AG04449 (cell line): ENCODE results near the gene USP6.
"Not testable (repeated sequence)": the region's sequence is repeated elsewhere in the genome, so short reads cannot be mapped to it uniquely, and the experiment has no call there.

Experiments
- CTCF ChIA-PET: fragments of 350-600 bp; formaldehyde crosslinking; extraction: SDS; loops from one replicate; lab custom pipeline; 2021; ENCODE audit warnings: antibody characterized with exemption; lab: Yijun Ruan, JAX
- POLR2A ChIA-PET: fragments of 400-600, 350-600 bp; formaldehyde crosslinking; extraction: SDS; loops from one replicate; lab custom pipeline; 2020; ENCODE audit warnings: antibody characterized with exemption, inconsistent platforms; lab: Yijun Ruan, JAX
- DNase-seq: peaks from one replicate; pipeline ENCODE4 v3.0.0-alpha.2; 2010; ENCODE audit warnings: low read depth, low spot score
- H3K4me3 ChIP-seq: 2 replicates; pipeline ENCODE4 v1.5.1; 2011; ENCODE audit warnings: low read depth, mild to moderate bottlenecking, control low read depth, low read length
- CTCF ChIP-seq: IDR thresholded peaks from one replicate; pipeline ENCODE4 v1.5.1; 2011; ENCODE audit warnings: mild to moderate bottlenecking, moderate library complexity, low read length, control low read depth, inconsistent platforms; ENCODE audit not compliant: insufficient read depth; ENCODE audit errors: missing control alignments

The USP6 gene

GRCh38 chr17:5219536-5219935, 103.7 kb downstream of the USP6 start:
- CTCF ChIA-PET = interaction anchor here (0.6 to 1.4 kb wide), 3 partner anchors 8 to 29 kb away, joined by 3 to 4 read pairs (median 3); no protein-coding TSS in a partner anchor
- no peak for DNase-seq
- H3K4me3 ChIP-seq = no peak overlapping the region
- no peak for TF ChIP-seq CTCF
- POLR2A ChIA-PET = interaction anchor here (0.5 kb wide), 1 partner anchor 157 kb away, joined by 3 read pairs; no protein-coding TSS in a partner anchor

- H3K4me3 ChIP-seq = no peak overlapping the region
- POLR2A ChIA-PET = interaction anchor here (0.5 kb wide), 1 partner anchor 158 kb away, joined by 3 read pairs; no protein-coding TSS in a partner anchor
- DNase-seq = no peak
- CTCF ChIA-PET = interaction anchor here (0.6 to 1.4 kb wide), 3 partner anchors 8 to 28 kb away, joined by 3 to 4 read pairs (median 3); no protein-coding TSS in a partner anchor
- no peak for TF ChIP-seq CTCF
Measured at GRCh38 chr17:5220074-5220473, 104.2 kb downstream of the USP6 start.

GRCh38 chr17:5221912-5222311, 106.1 kb downstream of the USP6 start:
- POLR2A ChIA-PET, H3K4me3 ChIP-seq, DNase-seq, CTCF ChIA-PET: not testable (repeated sequence)
